NCI-H2196 treated with DMSO at 0.1 percent for 48 hours (cell line): Measurements from ENCODE around the gene OR52K2.
"Not testable (repeated sequence)": the region's sequence is repeated elsewhere in the genome, so short reads cannot be mapped to it uniquely, and the experiment has no call there.

Experiments used
- DNase-seq: peaks from one replicate; lab custom pipeline; 2025; ENCODE audit not compliant: unreplicated experiment; lab: John Stamatoyannopoulos, UW

Gene OR52K2

DNA sequence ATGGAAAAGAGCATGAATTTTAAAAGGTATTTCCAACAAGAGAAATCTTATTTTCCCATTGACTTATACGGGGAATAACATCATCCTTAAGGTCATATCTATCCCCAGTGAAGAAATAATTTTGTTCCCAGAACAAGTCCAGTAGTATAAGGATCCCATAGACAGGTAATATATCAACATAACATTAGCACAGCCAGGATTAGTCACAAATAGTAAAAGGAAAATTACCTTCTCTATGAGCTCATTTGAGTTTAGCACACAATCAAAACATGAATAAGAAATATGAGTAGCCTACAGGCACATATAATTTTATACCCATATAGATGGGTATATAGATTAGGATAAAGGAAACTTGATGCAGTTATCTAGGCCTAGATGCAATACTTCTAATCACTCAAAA lies 30.5 kb downstream of the OR52K2 start:
- DNase-seq: no peak

DNA sequence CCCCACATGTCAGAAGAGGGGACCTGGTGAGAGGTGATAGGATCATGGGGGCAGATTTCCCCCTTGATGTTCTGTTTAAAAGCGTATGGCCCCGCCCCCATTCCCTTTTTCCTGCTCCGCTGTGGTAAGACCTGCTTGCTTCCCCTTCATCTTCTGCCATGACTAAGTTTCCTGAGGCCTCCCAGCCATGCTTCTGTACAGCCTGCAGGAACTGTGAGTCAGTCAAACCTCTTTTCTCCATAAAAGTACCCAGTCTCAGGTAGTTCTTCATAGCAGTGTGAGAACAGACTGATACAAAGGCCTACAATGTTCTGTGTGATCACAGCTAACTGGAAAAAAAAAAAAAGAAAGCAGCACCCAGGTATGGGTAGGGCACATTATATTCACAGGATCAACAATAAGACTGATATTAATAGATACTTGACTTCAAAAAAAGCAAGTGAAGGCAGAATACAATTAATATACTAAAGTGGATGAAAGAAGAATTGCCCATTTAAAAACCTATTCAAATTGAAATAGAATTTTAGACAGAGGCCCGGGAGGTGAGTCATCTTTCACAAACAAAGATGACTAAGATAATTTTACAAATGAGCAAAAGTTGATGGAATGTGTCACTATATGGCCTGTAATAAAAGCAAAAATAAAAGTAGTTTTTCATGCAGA lies 31.6 kb downstream of the OR52K2 start:
- DNase-seq: no peak

DNA sequence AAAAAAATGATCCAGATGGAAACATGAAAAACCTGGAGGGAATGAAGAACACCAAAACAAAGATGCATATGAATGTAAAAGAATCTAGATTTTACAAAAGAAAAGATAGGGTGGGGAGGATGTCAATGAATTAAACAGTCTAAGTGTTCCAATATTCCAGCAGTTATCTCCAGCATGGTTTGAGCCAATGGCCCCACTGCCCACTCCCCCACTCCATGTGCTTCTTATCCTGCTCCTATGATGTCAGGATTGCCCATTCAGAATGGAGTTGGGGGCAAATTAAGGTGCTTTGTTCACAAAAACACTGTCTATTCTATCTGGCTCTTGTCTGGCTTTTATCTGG lies 32.1 kb downstream of the OR52K2 start:
- no peak for DNase-seq

DNA sequence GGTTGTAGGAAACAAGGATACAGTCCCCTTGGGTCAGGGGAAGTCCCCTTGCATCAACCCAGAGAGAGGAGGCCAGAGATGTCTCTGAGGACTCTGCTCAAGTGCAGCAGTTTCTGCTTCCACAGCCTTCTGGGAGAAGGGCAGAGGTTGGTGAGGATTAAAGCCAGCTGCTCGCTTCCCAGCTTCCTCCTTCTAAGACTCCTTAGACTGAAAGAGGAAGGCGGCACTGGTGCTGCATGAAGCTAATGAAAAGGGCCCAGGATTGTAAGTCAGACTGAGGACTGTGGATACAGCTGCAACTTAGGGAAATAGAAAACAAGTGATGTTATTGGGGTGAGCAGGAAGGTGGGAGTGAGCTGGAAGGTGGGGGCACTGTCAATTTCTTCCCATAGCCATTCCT lies 33.4 kb downstream of the OR52K2 start, which contains the start of gene OR52K1:
TSS of gene OR52K1 (plus strand) at position 202 of the 400 bp plus-strand sequence. CDS start 6,255 bp downstream, outside the sequence.
- DNase-seq: no peak

DNA sequence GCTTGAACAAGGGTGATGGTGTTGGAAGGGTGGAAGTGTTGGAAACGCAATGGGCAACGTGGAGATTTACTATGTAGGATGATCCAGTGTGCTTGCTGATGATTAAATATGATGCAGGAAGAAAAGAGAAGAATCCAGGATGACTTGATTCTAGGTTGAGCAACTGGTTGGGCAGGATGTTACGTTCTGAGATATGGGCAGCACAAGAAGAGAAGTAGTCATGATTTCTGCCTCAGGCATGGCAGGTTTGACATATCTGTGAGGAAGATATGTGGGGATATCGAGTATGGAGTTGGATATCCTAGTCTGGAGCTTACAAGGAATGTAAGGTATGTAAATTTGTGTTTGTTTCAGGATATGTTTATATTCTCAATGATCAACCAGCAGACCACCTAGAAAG lies 35.2 kb downstream of the OR52K2 start:
- no peak for DNase-seq

DNA sequence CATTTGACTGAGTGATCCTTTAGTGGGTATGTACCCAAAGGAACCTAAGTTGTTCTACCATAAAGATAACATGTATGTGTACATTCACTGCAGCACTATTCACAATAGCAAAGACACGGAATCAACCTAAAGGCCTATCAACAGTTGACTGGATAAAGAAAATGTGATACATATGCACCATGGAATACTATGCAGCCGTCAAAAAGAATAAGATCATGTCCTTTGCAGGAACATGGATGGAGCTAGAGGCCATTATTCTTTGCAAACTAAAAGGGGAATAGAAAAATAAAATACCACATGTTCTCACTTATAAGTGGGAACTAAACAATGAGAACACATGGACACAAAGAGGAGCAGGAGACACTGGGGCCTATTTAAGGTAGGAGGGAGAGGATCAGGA lies 42.3 kb downstream of the OR52K2 start:
- not testable (repeated sequence) for DNase-seq

DNA sequence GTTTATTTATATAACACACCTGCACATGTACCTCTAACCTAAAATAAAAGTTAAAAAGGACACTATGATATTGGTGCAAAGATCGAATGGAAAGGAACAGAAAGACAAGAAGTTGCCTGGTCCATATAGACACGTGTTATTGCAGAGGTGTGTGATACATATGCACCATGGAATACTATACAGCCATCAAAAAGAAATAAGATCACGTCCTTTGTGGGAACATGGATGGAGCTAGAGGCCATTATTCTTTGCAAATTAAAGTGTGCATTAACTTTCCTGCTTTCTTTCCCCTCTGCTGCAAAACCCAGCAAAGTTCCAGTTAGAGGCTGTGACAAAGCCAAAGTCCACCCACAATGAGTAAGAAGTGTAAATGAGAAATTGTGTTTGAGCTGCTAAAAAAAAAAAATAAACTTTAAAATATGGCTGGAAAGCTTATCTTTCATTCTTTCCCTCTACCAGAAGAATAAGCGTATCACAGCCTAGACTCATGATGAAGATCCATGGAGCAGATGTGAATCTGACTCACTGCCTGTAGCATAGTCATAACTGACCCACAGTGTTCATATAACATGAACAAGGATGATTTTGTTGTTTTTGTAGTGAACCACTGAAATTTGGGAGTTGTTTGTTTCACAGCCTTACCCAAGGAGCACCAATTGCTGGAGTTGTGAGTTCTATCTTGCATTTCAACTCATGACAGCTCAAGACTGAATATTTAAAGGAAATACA lies 42.9 kb downstream of the OR52K2 start:
- no peak for DNase-seq

DNA sequence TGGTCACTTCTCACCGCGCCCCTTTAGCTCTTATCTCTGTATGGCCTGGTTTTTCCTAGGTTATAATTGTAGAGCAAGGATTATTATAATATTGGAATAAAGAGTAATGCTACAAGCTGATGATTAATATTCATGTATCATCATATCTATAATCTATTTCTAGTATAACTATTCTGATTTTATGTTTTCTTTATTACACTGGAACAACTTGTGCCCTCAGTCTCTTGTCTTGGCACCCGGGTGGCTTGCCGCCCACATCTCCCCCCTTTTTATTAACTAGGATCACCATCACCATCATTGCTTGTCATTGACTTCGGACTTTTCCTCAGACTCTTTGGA lies 44.4 kb downstream of the OR52K2 start:
- DNase-seq: no peak

DNA sequence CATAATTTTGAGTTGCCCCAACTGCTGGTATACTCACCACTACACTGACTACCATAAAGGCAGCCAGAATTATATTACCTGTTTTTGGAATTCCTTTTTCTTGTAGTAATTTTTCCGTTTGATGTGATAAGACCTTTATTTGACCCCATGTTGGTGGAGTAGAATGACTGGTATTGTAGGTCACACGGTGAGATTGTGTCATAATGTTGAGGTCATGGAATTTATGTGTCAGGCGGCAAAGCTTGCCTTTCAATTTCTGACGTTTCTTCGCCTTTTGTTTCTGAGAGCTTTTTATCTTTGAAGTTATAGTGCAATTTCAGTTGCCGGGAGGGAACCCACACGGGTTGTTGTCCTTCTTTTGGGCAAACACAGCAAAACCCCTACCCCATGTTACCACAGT lies 46.4 kb downstream of the OR52K2 start:
- DNase-seq: no peak

DNA sequence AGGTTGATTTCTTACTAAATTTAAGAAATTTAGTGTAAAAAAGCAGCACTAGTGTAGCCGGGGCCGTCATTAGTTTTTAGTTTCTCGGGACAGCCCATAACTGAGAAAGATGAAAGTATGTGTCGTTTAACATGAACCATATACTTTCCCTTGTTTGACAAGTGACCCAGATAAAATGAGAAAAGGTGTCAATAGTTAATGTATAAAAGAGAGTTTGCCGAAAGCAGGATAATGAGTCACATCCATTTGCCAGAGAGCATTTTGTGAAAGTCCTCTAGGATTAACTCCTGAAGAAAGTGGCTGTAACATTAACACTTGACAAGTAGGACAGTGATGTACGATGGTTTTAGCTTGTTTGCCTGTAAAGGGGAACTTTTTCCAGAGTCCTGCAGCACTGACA lies 46.9 kb downstream of the OR52K2 start:
- DNase-seq: no peak

DNA sequence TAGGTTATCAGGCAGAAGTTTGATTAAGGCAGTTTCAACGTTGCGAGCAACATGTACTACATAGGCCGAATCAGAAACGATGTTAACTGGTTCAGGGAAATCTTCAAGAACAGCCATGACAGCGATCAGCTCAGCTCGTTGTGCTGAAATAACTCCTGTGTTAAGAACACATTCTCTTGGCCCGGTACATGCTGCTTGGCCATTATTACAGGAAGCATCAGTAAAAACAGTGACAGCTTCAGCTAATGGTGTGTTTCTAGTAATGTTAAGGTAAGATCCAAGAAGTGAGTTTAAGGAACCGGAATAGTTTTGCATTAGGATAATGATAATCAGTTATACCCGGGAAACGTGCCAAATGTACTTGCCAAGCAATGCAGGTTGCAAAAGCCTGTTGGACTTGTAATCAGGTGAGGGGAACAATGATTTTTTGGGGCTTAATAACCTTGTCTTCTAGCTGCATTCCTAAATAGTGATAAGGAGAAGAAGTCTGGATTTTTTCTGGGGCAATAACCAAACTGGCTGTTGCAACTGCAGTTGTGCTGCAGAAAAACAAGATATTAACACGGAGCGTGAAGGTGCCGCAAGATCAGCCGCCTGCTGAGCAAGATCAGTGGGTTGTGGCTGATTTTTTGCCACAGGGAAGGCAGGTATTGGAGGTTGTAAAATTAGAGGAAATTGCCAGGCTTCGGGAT lies 47.6 kb downstream of the OR52K2 start:
- no peak for DNase-seq
